GM12875 (cell line): ENCODE data around the gene SGSH.

ENCODE experiments used
- H3K4me3 ChIP-seq: one replicate; pipeline ENCODE4 v1.5.1; 2011; ENCODE audit warnings: low read depth, low read length, control low read depth
- TF ChIP-seq, protein P1 (sequence below): IDR thresholded peaks from 2 replicates; pipeline ENCODE4 v1.5.1; 2011; ENCODE audit warnings: low read depth, mild to moderate bottlenecking, control low read depth, inconsistent platforms, low read length, moderate library complexity, borderline replicate concordance; ENCODE audit not compliant: insufficient read depth

The SGSH gene

DNA sequence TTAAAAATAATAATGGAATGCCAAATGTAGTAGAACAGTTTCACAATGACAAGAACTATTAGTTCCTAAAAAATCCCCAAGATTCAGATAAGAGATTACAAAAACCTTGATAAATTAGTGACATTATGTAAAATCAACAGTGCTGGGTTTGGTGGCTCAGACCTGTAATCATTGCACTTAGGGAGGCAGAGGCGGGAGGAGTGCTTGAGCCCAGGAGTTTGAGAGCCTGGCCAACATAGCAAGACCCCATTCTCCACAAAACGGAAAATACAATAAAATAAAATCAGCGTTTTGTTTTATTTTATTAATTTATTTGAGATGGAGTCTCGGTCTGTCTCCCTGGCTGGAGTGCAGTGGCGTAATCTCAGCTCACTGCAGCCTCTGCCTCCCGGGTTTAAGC is 46.2 kb downstream of the SGSH start:
- TF ChIP-seq, protein P1, sequence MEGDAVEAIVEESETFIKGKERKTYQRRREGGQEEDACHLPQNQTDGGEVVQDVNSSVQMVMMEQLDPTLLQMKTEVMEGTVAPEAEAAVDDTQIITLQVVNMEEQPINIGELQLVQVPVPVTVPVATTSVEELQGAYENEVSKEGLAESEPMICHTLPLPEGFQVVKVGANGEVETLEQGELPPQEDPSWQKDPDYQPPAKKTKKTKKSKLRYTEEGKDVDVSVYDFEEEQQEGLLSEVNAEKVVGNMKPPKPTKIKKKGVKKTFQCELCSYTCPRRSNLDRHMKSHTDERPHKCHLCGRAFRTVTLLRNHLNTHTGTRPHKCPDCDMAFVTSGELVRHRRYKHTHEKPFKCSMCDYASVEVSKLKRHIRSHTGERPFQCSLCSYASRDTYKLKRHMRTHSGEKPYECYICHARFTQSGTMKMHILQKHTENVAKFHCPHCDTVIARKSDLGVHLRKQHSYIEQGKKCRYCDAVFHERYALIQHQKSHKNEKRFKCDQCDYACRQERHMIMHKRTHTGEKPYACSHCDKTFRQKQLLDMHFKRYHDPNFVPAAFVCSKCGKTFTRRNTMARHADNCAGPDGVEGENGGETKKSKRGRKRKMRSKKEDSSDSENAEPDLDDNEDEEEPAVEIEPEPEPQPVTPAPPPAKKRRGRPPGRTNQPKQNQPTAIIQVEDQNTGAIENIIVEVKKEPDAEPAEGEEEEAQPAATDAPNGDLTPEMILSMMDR, result no peak
- no peak overlapping the region for H3K4me3 ChIP-seq

DNA sequence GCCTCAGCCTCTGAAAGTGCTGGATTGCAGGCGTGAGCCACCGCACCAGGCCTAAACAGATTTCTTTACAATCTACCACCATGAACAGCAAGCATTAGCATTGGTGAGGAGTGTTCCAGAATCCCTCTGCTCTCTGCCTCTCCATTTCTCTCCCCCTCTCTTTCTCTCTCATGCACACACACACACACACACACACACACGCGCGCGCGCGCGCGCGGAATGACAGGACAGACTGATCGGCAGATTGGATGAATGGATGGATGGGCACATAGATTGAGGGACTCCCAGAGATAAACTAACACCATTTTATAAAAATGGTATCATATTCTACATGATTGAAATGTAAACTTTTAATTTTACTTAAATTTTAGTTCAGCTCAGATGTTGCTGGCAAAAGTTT is 47.0 kb downstream of the SGSH start:
- TF ChIP-seq, protein P1, result no peak

DNA sequence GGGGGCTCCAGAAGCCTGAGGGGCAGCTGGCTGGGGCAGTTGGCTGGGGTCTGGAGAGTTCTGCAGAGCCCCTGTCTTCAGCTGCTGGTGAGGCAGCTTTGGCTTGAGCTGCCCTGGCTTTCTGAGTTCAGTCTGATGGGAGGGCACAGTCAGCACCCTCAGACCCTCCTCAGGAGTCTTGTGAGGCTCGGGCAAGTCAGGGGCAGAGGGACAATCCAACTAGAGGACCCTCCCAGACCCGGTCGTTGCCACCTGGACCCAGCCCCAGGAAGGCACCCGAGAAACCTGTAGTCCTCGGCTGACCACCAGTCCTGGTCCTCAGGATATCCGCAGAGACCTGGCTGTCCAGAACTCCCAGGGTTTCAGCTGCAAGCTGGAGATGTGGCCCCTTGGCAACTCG is 48.5 kb downstream of the SGSH start:
- TF ChIP-seq, protein P1, result no peak
- no peak overlapping the region for H3K4me3 ChIP-seq

More for the DNA sequence above, 47.0 kb downstream of the SGSH start:
- no peak overlapping the region for H3K4me3 ChIP-seq

DNA sequence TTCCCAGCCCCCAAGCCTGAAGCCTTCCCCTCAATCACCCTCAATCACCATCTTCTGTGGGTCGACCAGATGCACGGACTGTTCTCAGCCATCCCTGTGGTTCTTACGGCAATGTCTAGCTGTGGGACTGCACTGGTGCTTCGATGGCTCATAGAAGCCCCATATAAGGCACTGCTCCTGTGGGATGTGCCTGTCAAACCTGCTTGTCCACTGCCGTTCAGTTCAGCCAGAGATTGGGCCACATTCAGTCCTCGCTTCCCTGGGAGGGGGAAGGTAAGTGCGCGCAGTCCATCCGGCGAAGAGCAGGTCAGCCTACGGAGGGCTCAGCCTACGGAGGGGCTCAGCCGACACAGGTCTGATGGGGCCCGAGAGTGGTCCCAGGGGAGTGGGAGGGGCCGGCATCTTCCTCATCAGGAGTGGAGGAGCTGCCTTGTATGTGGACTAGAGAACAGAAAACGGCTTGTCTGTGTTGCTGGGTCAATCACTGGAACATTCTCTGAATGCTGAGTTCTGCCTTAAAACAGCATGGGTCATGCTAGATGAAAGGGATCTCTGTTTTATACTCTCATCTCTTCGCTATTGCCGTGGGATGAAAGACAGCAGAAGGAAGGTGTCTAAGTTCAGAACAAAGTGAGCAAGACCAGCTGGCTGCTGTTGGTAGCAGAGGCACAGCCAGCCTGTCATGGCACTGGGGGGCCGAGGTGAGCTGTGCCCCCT is 50.2 kb downstream of the SGSH start, which contains the start of gene CARD14:
Gene CARD14 (plus strand): TSS at position 247 of the 717 bp plus-strand sequence. CDS start 11,409 bp downstream, outside the sequence.
- TF ChIP-seq, protein P1, result no peak
- no peak within 1 kb of the TSS for H3K4me3 ChIP-seq

DNA sequence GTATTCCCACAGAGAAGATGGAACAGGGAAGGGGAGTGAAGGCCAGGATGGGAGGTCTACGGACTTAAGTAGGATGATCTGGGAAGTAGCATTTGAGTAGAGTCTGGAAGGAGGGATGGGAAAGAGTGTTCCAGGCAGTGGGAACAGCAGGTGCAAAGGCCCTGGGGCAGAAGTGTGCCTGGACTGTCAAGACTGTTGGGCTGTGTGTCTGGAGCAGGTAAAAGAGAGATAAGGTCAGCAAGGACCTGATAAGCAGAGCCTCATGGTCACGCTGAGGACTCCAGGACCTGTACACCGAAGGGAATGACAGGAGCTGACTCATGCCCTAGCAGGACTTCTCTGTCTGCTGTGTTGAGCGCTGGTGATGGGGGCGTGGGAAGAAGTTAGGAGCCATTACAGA is 51.0 kb downstream of the SGSH start:
- TF ChIP-seq, protein P1, result no peak
- H3K4me3 ChIP-seq, result no peak overlapping the region

DNA sequence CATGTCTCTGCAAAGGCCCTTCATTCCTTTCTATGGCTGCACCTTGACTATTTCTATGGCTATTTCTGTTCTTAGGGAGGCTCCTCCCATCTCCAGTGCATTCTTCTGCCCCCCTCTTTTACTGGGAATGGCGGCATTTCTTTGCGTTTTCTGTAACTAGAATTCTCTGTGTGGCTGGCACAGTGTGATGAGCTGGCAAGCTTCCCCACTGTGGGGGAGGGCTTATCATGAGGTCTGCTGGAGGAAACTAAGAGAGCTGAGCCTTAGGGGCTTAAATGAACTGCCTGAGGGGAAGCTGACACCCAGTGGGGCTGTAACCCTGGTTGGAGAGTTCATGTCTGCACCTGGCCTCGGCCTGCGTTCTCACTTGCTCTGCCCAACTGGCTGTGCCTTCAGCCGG is 51.8 kb downstream of the SGSH start:
- H3K4me3 ChIP-seq, result no peak overlapping the region

More for the DNA sequence above, 51.8 kb downstream of the SGSH start:
- TF ChIP-seq, protein P1, result no peak
